Endothelial cell of umbilical vein (primary cell): ENCODE results near the gene COL6A2. TPM values are rescaled to one million over a fixed set of nuclear protein-coding genes. Genes with fewer than 3 reads are reported as not detected.

Experiments
- BruUV-seq: library from RNA; stranded (reverse); fragments of 400-500 nt; replicated peaks from 2 replicates; lab custom pipeline; 2021; lab: Mats Ljungman, UMichigan
- CTCF ChIA-PET: fragments of 300-600, 350-600 bp; sonication (Branson Sonifier 250); formaldehyde crosslinking; loops from one replicate; lab custom pipeline; 2021; ENCODE audit warnings: antibody characterized with exemption, inconsistent platforms; lab: Charles Lee
- POLR2A ChIA-PET: fragments of 300-600, 350-600 bp; sonication (Branson Sonifier 250); formaldehyde crosslinking; loops from one replicate; lab custom pipeline; 2021; ENCODE audit warnings: antibody characterized with exemption, inconsistent platforms; lab: Charles Lee
- DNase-seq: peaks from one replicate; pipeline ENCODE4 v3.0.0-alpha.2; 2011; ENCODE audit warnings: low read depth, low spot score
- FAIRE-seq: peaks from 2 replicates; lab custom pipeline; 2011; peaks lifted over from hg19 to GRCh38; lab: Jason Lieb, UNC
- H2AFZ ChIP-seq: 2 replicates; pipeline ENCODE4 v1.6.0; 2012; ENCODE audit warnings: low read depth, low read length, control low read depth, inconsistent platforms
- H3K27ac ChIP-seq: 2 replicates; pipeline ENCODE4 v1.5.1; 2011; ENCODE audit warnings: low read depth, mild to moderate bottlenecking, control low read depth, low read length, moderate library complexity; ENCODE audit not compliant: insufficient read depth
- H3K27me3 ChIP-seq, 2 experiments: 2 replicates each; pipeline versions ENCODE4 v1.6.0 to v1.6.1; 2011; ENCODE audit warnings: low read length in 2 of 2, mixed read lengths in 1 of 2; ENCODE audit not compliant: control insufficient read depth in 2 of 2, insufficient read depth in 2 of 2
- H3K36me3 ChIP-seq, 2 experiments: 2 replicates in 1 of 2; 3 replicates in 1 of 2; pipeline ENCODE4 v1.5.1; 2011; ENCODE audit warnings: low read length in 2 of 2, mild to moderate bottlenecking in 1 of 2, moderate library complexity in 1 of 2; ENCODE audit not compliant: control insufficient read depth in 2 of 2, insufficient read depth in 2 of 2; ENCODE audit errors: extremely low read depth in 1 of 2
- H3K4me1 ChIP-seq: 3 replicates; pipeline ENCODE4 v1.5.1; 2011; ENCODE audit warnings: mild to moderate bottlenecking, low read length; ENCODE audit not compliant: control insufficient read depth, insufficient read depth; ENCODE audit errors: extremely low read depth
- H3K4me2 ChIP-seq: 2 replicates; pipeline ENCODE4 v1.6.1; 2011; ENCODE audit warnings: low read length, control low read depth, mixed read lengths; ENCODE audit not compliant: insufficient read depth
- H3K4me3 ChIP-seq, 3 experiments: fragments of 200-600 bp in 1 of 3; sonication (generic), shearing (Covaris generic) in 1 of 3; replicated peaks in 1 of 3; 2 replicates each; pipeline ENCODE4 v1.5.1; 2011 to 2016; ENCODE audit warnings: control low read depth in 3 of 3, low read length in 3 of 3, mild to moderate bottlenecking in 2 of 3, inconsistent platforms in 1 of 3, low read depth in 1 of 3, moderate library complexity in 1 of 3; ENCODE audit not compliant: insufficient read depth in 1 of 3
- H3K79me2 ChIP-seq: 2 replicates; pipeline ENCODE4 v1.6.0; 2012; ENCODE audit warnings: low read length, inconsistent platforms; ENCODE audit not compliant: control insufficient read depth, insufficient read depth
- H3K9ac ChIP-seq: replicated peaks from 2 replicates; pipeline ENCODE3; 2011; ENCODE audit warnings: low read length, control low read depth; ENCODE audit not compliant: insufficient read depth; ENCODE audit errors: extremely low read depth
- H3K9me1 ChIP-seq: replicated peaks from 3 replicates; pipeline ENCODE4 v1.6.0; 2011; ENCODE audit warnings: mild to moderate bottlenecking, low read length; ENCODE audit not compliant: control insufficient read depth, insufficient read depth; ENCODE audit errors: extremely low read depth
- H3K9me3 ChIP-seq: replicated peaks from 2 replicates; pipeline ENCODE4 v1.5.1; 2012; ENCODE audit warnings: low read length, inconsistent platforms; ENCODE audit not compliant: control insufficient read depth, insufficient read depth
- H4K20me1 ChIP-seq: replicated peaks from 2 replicates; pipeline ENCODE3; 2011; ENCODE audit warnings: mild to moderate bottlenecking, low read length; ENCODE audit not compliant: control insufficient read depth, insufficient read depth; ENCODE audit errors: extremely low read depth
- CTCF ChIP-seq, 2 donors: IDR thresholded peaks; 1 replicate in 1 of 2; 2 replicates in 1 of 2; pipeline ENCODE4 v1.5.1; 2011; ENCODE audit warnings: low read length in 2 of 2, mild to moderate bottlenecking in 2 of 2, moderate library complexity in 2 of 2, control low read depth in 1 of 2, inconsistent platforms in 1 of 2, low read depth in 1 of 2; ENCODE audit not compliant: insufficient read depth in 1 of 2; ENCODE audit errors: extremely low read depth in 1 of 2
- EZH2 ChIP-seq: IDR thresholded peaks from 2 replicates; pipeline ENCODE4 v1.6.1; 2012; ENCODE audit warnings: borderline replicate concordance, low read depth, mild to moderate bottlenecking, moderate library complexity, low read length, inconsistent platforms; ENCODE audit not compliant: severe bottlenecking
- FOS ChIP-seq: IDR thresholded peaks from 2 replicates; pipeline ENCODE4 v1.6.1; 2011; ENCODE audit warnings: mild to moderate bottlenecking, low read length, moderate library complexity, borderline replicate concordance; ENCODE audit not compliant: insufficient read depth
- GATA2 ChIP-seq: IDR thresholded peaks from 2 replicates; pipeline ENCODE4 v1.7.0; 2011; ENCODE audit warnings: low read depth, mild to moderate bottlenecking, moderate library complexity, mixed read lengths, low read length; ENCODE audit not compliant: insufficient read length, insufficient read depth
- JUN ChIP-seq: IDR thresholded peaks from 2 replicates; pipeline ENCODE4 v1.6.1; 2011; ENCODE audit warnings: borderline replicate concordance, low read depth; ENCODE audit not compliant: insufficient read length, insufficient read depth
- MAX ChIP-seq: IDR thresholded peaks from 2 replicates; pipeline ENCODE4 v1.6.1; 2011; ENCODE audit not compliant: insufficient read depth, insufficient read length
- MYC ChIP-seq: IDR thresholded peaks from one replicate; pipeline ENCODE4 v1.6.1; 2011; ENCODE audit warnings: mild to moderate bottlenecking, low read depth, low read length
- POLR2A ChIP-seq: IDR thresholded peaks from 2 replicates; pipeline ENCODE4 v1.6.1; 2012; ENCODE audit warnings: low read depth, mild to moderate bottlenecking, control low read depth, low read length
- POLR2AphosphoS5 ChIP-seq: IDR thresholded peaks from 2 replicates; pipeline ENCODE4 v1.6.1; 2012; ENCODE audit warnings: low read depth, mild to moderate bottlenecking, control low read depth, low read length, moderate library complexity; ENCODE audit not compliant: insufficient read depth
- dilution Hi-C: fragments of 300-500 bp; cut with MboI; formaldehyde crosslinking; loops from one replicate; pipeline ENCODE4 v1.15.0; 2019; ENCODE audit warnings: low sequenced_read_pairs; ENCODE audit not compliant: extremely low pct_ligation_motif_present
- intact Hi-C: fragments of 100-400 bp; cut with micrococcal nuclease; formaldehyde crosslinking; loops from one replicate; pipeline ENCODE4 v1.10.0; 2022
- polyA plus RNA-seq, 4 experiments: library from polyadenylated mRNA; depleted of rRNA in 3 of 4; stranded (reverse) in 3 of 4; unstranded in 1 of 4; fragments of >200 nt; gene quantifications; 2 replicates each; pipeline versions ENCODE4 v1.2.1 to v1.2.3, GENCODE V29; 2011 to 2012; ENCODE audit warnings: missing spikeins in 1 of 4
- total RNA-seq: library from RNA; stranded (reverse); gene quantifications from 2 replicates; pipeline ENCODE4 v1.2.3, GENCODE V29; 2021

Gene COL6A2
- total and polyA plus RNA-seq, 2 donors (not counting 3 experiments of a cell fraction or from before 2014, with no cell fraction given): 3.4 to 6.1 TPM

GRCh38 chr21:46150073-46150472, 52.2 kb downstream of the COL6A2 start:
- H3K4me1 ChIP-seq: no peaks in the 10 kb centered on the region
- no peaks in the 10 kb centered on the region for H3K79me2 ChIP-seq
- ChIA-PET POLR2A (no interaction called here), CTCF (interaction anchor here (1.6 kb wide), 1 partner anchor 9 kb away, joined by 6 read pairs; no protein-coding TSS in a partner anchor)
- intact Hi-C loops: loop anchor here (5.0 kb wide), 1 partner anchor 37 kb away; no protein-coding TSS in a partner anchor
- no peak for TF ChIP-seq MYC
- no peak for TF ChIP-seq CTCF (IDR thresholded peaks at IDR 0.05; ENCODE audit: extremely low read depth in 1 of 2, insufficient read depth in 1 of 2, low read depth in 1 of 2, low read length in 2 of 2)
- no peak for TF ChIP-seq MAX
- no peak for TF ChIP-seq POLR2AphosphoS5
- no peak for TF ChIP-seq GATA2
- no peak for TF ChIP-seq POLR2A
- TF ChIP-seq FOS: no peak
- TF ChIP-seq EZH2: no peak
- TF ChIP-seq JUN: no peak
- H3K4me3 ChIP-seq: no peak overlapping the region
- H3K27me3 ChIP-seq: no peaks in the 10 kb centered on the region
- H3K9ac ChIP-seq: no peak overlapping the region
- FAIRE-seq (no peak), DNase-seq (no peak)
- H3K27ac ChIP-seq: no peak overlapping the region
- H3K4me2 ChIP-seq: no peak overlapping the region
- no peaks in the 10 kb centered on the region for H4K20me1 ChIP-seq
- no peaks in the 10 kb centered on the region for H3K9me1 ChIP-seq
- no TSS peak for BruUV-seq
- H3K36me3 ChIP-seq: no peaks in the 10 kb centered on the region
- H3K9me3 ChIP-seq: no peaks in the 10 kb centered on the region
- dilution Hi-C loops: no loop called here
- H2AFZ ChIP-seq: no peak overlapping the region
